Loucy (cell line): Measurements from ENCODE around the gene SH3RF3.

ENCODE experiments used
- H2AFZ ChIP-seq: fragments of 200-600 bp; sonication (generic); 2 replicates; pipeline ENCODE4 v1.6.0; 2016; ENCODE audit warnings: antibody characterized with exemption, mild to moderate bottlenecking, low read length, moderate library complexity
- H3F3A ChIP-seq: fragments of 200-600 bp; 2 replicates; pipeline ENCODE4 v1.6.0; 2016; ENCODE audit warnings: antibody characterized with exemption, low read depth, mild to moderate bottlenecking
- H3K27me3 ChIP-seq: fragments of 200-600 bp; sonication (generic); 2 replicates; pipeline ENCODE4 v1.6.1; 2014; ENCODE audit warnings: low read length, mild to moderate bottlenecking; ENCODE audit not compliant: insufficient read depth, poor library complexity, severe bottlenecking
- H3K36me3 ChIP-seq: fragments of 200-600 bp; sonication (generic); 2 replicates; pipeline ENCODE4 v1.6.1; 2016; ENCODE audit warnings: low read length; ENCODE audit not compliant: insufficient read depth
- H3K4me1 ChIP-seq: fragments of 200-600 bp; sonication (generic); 2 replicates; pipeline ENCODE4 v1.5.1; 2014; ENCODE audit warnings: low read length, mild to moderate bottlenecking; ENCODE audit not compliant: insufficient read depth, poor library complexity, severe bottlenecking
- H3K4me2 ChIP-seq: fragments of 200-600 bp; sonication (generic); 2 replicates; pipeline ENCODE4 v1.6.0; 2014; ENCODE audit warnings: antibody characterized with exemption, low read length, low read depth, mild to moderate bottlenecking; ENCODE audit not compliant: poor library complexity, severe bottlenecking
- H3K4me3 ChIP-seq: fragments of 200-600 bp; sonication (generic); 2 replicates; pipeline ENCODE4 v1.5.1; 2014; ENCODE audit warnings: low read length, mild to moderate bottlenecking, mixed read lengths; ENCODE audit not compliant: poor library complexity, severe bottlenecking
- H3K79me2 ChIP-seq: fragments of 200-600 bp; sonication (generic); 2 replicates; pipeline ENCODE4 v1.6.1; 2014; ENCODE audit warnings: low read length; ENCODE audit not compliant: insufficient read depth
- H3K9ac ChIP-seq: fragments of 200-600 bp; sonication (generic); 2 replicates; pipeline ENCODE4 v1.6.0; 2014; ENCODE audit warnings: mild to moderate bottlenecking, low read depth, low read length, moderate library complexity; ENCODE audit not compliant: poor library complexity, severe bottlenecking
- H3K9me2 ChIP-seq: fragments of 200-600 bp; sonication (generic); replicated peaks from 2 replicates; pipeline ENCODE4 v1.6.1; 2016; ENCODE audit warnings: low read depth, low read length, mixed read lengths
- H3K9me3 ChIP-seq: fragments of 200-600 bp; sonication (generic); 2 replicates; pipeline ENCODE4 v1.6.1; 2014; ENCODE audit warnings: mild to moderate bottlenecking, antibody characterized with exemption, low read length, low read depth; ENCODE audit not compliant: insufficient read depth
- H4K20me1 ChIP-seq: fragments of 200-600 bp; sonication (generic); 2 replicates; pipeline ENCODE4 v1.6.0; 2014; ENCODE audit warnings: antibody characterized with exemption, low read length, mild to moderate bottlenecking; ENCODE audit not compliant: insufficient read depth, poor library complexity, severe bottlenecking
- CTCF ChIP-seq: fragments of 200-600 bp; sonication (generic); conservative IDR thresholded peaks from 2 replicates; pipeline ENCODE4 v1.5.1; 2014; ENCODE audit warnings: mild to moderate bottlenecking, antibody characterized with exemption, low read length
- EZH2phosphoT487 ChIP-seq: fragments of 200-600 bp; IDR thresholded peaks from 2 replicates; pipeline ENCODE4 v1.6.1; 2018; ENCODE audit warnings: antibody characterized with exemption, mild to moderate bottlenecking, moderate library complexity, borderline replicate concordance

Gene SH3RF3

GRCh38 chr2:109523536-109524361, 394.7 kb downstream of the SH3RF3 start:
- H3K27me3 ChIP-seq, result no peaks in the 10 kb centered on the region
- no peaks in the 10 kb centered on the region for H3K36me3 ChIP-seq
- no peaks in the 10 kb centered on the region for H3F3A ChIP-seq
- TF ChIP-seq CTCF, result no peak
- no peak for TF ChIP-seq EZH2phosphoT487
- H2AFZ ChIP-seq, result no peak overlapping the region
- H3K9ac ChIP-seq, result no peak overlapping the region
- H3K4me2 ChIP-seq, result no peak overlapping the region
- no peaks in the 10 kb centered on the region for H3K9me3 ChIP-seq
- H3K9me2 ChIP-seq, result no peaks in the 10 kb centered on the region
- H3K4me3 ChIP-seq, result no peak overlapping the region
- H3K79me2 ChIP-seq, result no peaks in the 10 kb centered on the region
- H3K4me1 ChIP-seq, result no peaks in the 10 kb centered on the region
- H4K20me1 ChIP-seq, result no peaks in the 10 kb centered on the region

- H3K27me3 ChIP-seq, result no peaks in the 10 kb centered on the region
- no peaks in the 10 kb centered on the region for H4K20me1 ChIP-seq
- no peak overlapping the region for H3K4me2 ChIP-seq
- no peak overlapping the region for H2AFZ ChIP-seq
- H3K79me2 ChIP-seq, result no peaks in the 10 kb centered on the region
- H3K9me2 ChIP-seq, result no peaks in the 10 kb centered on the region
- H3K9ac ChIP-seq, result no peak overlapping the region
- no peaks in the 10 kb centered on the region for H3F3A ChIP-seq
- no peak overlapping the region for H3K4me3 ChIP-seq
- H3K36me3 ChIP-seq, result no peaks in the 10 kb centered on the region
- H3K9me3 ChIP-seq, result no peaks in the 10 kb centered on the region
- no peak for TF ChIP-seq EZH2phosphoT487
- no peaks in the 10 kb centered on the region for H3K4me1 ChIP-seq
Observed at GRCh38 chr2:109525836-109526235, 396.8 kb downstream of the SH3RF3 start.

GRCh38 chr2:109526442-109526970, 397.5 kb downstream of the SH3RF3 start:
- Histone ChIP-seq H3K9me3 (no peaks in the 10 kb centered on the region), H3K9me2 (no peaks in the 10 kb centered on the region), H3K36me3 (no peaks in the 10 kb centered on the region), H3K4me2 (no peak overlapping the region), H4K20me1 (no peaks in the 10 kb centered on the region), H3K79me2 (no peaks in the 10 kb centered on the region), H3K9ac (no peak overlapping the region), H3K4me3 (no peak overlapping the region), H2AFZ (no peak overlapping the region), H3F3A (no peaks in the 10 kb centered on the region), H3K27me3 (no peaks in the 10 kb centered on the region), H3K4me1 (no peaks in the 10 kb centered on the region)
- TF ChIP-seq CTCF (no peak), EZH2phosphoT487 (no peak)
